Limb (tissue), 2 donors: Measurements from ENCODE around the gene MCC.
A peak's percentile ranks its signal among the peaks of the same experiment; 100 is the strongest.

Experiments
- DNase-seq, 2 donors: peaks; one replicate each; pipeline ENCODE4 v3.0.0-alpha.2; 2016; ENCODE audit errors: extremely low spot score in 2 of 2

Gene MCC

GRCh38 chr5:113204525-113205161 lies 283.6 kb downstream of the MCC start:
- no peak for DNase-seq

GRCh38 chr5:113203916-113204315 lies 284.3 kb downstream of the MCC start:
- DNase-seq, result no peak

- DNase-seq, result peak in 1 of 2 donors; percentile 59
Observed at GRCh38 chr5:113202746-113203716, 285.2 kb downstream of the MCC start.

- DNase-seq, result no peak
Observed at GRCh38 chr5:113202287-113202686, 286.0 kb downstream of the MCC start.

- DNase-seq, result no peak
Observed at GRCh38 chr5:113201715-113202114, 286.5 kb downstream of the MCC start.

- DNase-seq, result no peak
Observed at GRCh38 chr5:113199122-113199905, 288.9 kb downstream of the MCC start.

GRCh38 chr5:113197456-113198200 lies 290.6 kb downstream of the MCC start:
- DNase-seq, result no peak

- no peak for DNase-seq
Observed at GRCh38 chr5:113195771-113196170, 292.5 kb downstream of the MCC start.

- no peak for DNase-seq
Observed at GRCh38 chr5:113195251-113195650, 293.0 kb downstream of the MCC start.

GRCh38 chr5:113194591-113194990 lies 293.7 kb downstream of the MCC start:
- DNase-seq, result no peak

GRCh38 chr5:113194125-113194524 lies 294.1 kb downstream of the MCC start:
- no peak for DNase-seq

GRCh38 chr5:113193311-113193978 lies 294.8 kb downstream of the MCC start:
- no peak for DNase-seq

- no peak for DNase-seq
Observed at GRCh38 chr5:113192541-113192940, 295.7 kb downstream of the MCC start.

- no peak for DNase-seq
Observed at GRCh38 chr5:113190347-113190746, 297.9 kb downstream of the MCC start.

GRCh38 chr5:113189291-113189690 lies 299.0 kb downstream of the MCC start:
- no peak for DNase-seq

- no peak for DNase-seq
Observed at GRCh38 chr5:113188436-113188835, 299.8 kb downstream of the MCC start.

GRCh38 chr5:113187906-113188305 lies 300.3 kb downstream of the MCC start:
- no peak for DNase-seq

- no peak for DNase-seq
Observed at GRCh38 chr5:113186061-113186460, 302.2 kb downstream of the MCC start.

GRCh38 chr5:113183694-113184093 lies 304.6 kb downstream of the MCC start:
- no peak for DNase-seq

GRCh38 chr5:113182658-113183344 lies 305.5 kb downstream of the MCC start:
- no peak for DNase-seq
